ENCODE measurements around the gene PVR. TPM values are rescaled to one million over a fixed set of nuclear protein-coding genes. Genes with fewer than 3 reads are reported as not detected.
"Not testable (repeated sequence)": the region's sequence is repeated elsewhere in the genome, so short reads cannot be mapped to it uniquely, and the experiment has no call there.

The PVR gene, protein sequence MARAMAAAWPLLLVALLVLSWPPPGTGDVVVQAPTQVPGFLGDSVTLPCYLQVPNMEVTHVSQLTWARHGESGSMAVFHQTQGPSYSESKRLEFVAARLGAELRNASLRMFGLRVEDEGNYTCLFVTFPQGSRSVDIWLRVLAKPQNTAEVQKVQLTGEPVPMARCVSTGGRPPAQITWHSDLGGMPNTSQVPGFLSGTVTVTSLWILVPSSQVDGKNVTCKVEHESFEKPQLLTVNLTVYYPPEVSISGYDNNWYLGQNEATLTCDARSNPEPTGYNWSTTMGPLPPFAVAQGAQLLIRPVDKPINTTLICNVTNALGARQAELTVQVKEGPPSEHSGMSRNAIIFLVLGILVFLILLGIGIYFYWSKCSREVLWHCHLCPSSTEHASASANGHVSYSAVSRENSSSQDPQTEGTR
- 49.8 and 50.1 TPM in 2 replicates for total RNA-seq (2014; rRNA removed; shearing (Covaris generic))
- 61.5 and 77.6 TPM in 2 replicates for polyA plus RNA-seq (2014; cell fraction: nucleus; rRNA removed)

DNA sequence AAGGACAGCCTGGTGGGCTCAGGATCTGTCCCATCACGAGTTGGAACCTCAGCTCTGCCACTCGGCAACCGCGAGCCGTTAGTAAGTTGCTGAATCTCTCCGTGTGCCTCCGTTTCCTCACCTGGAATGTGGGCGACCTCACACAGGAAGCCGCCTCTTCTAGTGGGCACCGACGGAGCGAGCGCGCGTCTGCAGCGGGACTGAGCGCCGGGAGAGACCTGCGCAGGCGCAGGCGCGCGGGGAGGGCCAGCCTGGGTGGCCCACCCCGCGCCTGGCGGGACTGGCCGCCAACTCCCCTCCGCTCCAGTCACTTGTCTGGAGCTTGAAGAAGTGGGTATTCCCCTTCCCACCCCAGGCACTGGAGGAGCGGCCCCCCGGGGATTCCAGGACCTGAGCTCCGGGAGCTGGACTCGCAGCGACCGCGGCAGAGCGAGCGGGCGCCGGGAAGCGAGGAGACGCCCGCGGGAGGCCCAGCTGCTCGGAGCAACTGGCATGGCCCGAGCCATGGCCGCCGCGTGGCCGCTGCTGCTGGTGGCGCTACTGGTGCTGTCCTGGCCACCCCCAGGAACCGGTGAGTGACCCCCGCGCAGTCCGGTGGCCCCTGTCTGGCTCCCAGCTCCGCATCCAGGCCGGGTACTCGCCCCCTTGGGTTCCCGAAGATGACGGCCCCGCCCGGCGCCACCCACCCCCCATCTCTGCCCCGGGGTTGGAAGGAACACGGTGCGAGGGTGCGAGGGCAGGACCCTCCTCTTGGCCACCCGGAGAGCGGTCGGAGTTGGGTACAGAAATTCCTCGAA lies at the start of gene PVR:
Gene PVR (plus strand): TSS at position 306 of the 797 bp plus-strand sequence. CDS start 187 bp downstream, at position 493.
- peak; percentile 46 for DNase-seq (ENCODE audit: extremely low read depth, low read depth)

GRCh38 chr19:44596428-44597130 lies 47.1 kb upstream of the PVR start:
- DNase-seq (ENCODE audit: extremely low read depth, low read depth), result no peak

DNA sequence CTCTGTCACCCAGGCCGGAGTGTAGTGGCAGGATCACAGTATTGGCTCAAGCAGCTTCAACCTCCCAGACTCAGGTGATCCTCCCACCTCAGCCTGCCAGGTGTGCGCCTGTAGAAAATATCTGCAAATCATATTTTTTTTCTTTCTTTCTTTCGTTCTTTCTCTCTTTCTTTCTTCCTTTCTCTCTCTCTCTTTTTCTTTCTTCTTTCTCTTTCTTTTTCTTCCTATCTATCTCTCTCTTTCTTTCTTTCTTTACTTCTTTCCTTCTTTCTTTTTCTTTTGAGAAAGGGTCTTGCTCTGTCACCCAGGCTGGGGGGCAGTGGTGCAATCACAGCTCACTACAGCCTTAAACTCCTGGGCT lies 46.6 kb upstream of the PVR start:
- no peak for DNase-seq (ENCODE audit: extremely low read depth, low read depth)

DNA sequence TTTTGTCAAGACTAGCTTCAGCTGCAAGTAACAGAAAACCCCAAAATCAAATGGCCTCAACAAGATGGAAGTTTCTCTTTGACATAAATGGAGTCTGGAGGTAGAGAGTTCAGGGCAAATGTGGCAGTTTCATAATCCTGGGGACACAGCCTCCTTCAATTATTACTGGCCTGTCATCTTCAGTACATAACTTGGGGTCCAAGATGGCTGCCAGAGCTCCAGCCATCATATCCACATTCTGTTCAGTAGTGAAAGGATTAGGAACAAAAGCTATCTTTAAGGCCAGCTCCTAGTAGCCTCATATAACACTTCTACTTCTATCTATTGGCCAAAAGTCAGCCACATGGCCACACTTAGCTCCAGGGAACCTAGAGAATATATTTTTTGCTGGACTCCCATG lies 45.4 kb upstream of the PVR start:
- DNase-seq (ENCODE audit: extremely low read depth, low read depth), result no peak

GRCh38 chr19:44598880-44599279 lies 44.8 kb upstream of the PVR start:
- DNase-seq (ENCODE audit: extremely low read depth, low read depth), result no peak

DNA sequence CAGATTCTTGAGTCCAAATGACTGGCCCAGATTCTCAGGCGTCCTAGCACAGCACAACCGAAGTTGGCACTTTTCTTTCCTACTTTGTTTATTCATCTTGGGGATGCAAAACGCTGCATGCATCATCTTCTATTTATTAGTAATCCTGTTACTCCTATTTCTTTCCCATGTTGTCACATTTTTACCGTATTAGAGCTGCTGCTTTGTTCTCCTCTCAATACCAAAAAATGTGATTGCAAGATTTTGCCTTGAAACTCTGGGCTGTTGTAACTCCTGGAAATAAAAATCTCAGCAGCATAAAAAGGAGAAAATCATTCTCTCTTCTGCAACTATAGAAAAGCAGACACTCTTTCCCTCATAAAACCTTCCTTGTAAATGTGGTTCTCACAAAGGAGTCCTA lies 43.2 kb upstream of the PVR start:
- no peak for DNase-seq (ENCODE audit: extremely low read depth, low read depth)

DNA sequence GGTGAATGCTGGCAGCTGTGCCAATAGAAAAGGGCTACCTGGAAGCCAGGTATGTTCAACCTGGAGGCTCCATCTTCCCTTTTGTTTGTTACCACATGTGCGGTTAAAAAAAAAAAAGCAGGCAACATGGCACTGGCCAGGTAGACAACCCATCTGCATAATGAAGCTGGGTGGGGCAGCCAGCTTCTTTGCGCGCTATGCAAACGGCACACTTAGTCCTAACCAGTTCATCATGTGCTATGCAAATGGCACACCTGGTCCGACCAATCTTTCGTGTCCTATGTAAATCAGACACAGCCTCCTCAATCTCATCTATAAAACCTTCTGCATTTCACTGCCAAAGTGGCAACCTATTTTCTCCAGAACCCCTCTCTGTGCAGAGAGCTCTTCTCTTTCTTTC lies 41.6 kb upstream of the PVR start:
- DNase-seq (ENCODE audit: extremely low read depth, low read depth), result no peak

- no peak for DNase-seq (ENCODE audit: extremely low read depth, low read depth)
Observed at GRCh38 chr19:44603201-44603945, 40.3 kb upstream of the PVR start.

GRCh38 chr19:44604241-44604640 lies 39.5 kb upstream of the PVR start:
- DNase-seq (ENCODE audit: extremely low read depth, low read depth), result no peak

DNA sequence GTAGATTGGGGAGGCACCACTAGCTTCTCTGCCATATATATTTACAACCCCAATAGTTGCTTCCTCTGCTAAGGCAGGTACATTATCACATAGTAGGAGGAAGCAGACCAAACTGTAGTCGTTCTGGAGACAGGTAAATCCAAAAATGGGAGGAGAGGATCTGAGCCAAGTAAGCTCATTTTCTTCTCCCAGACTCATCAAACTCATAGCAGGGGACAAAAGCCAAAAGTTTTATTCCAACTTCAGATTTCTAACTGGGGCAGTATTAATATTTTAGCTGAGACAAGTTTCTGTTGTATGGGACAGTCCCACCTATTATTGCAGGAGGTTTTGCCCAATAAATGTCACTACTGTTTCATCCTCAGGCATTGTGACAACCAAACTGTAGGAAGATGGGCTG lies 38.2 kb upstream of the PVR start:
- DNase-seq (ENCODE audit: extremely low read depth, low read depth), result no peak

GRCh38 chr19:44607049-44607448 lies 36.7 kb upstream of the PVR start:
- no peak for DNase-seq (ENCODE audit: extremely low read depth, low read depth)

GRCh38 chr19:44607917-44608316 lies 35.8 kb upstream of the PVR start:
- no peak for DNase-seq (ENCODE audit: extremely low read depth, low read depth)

DNA sequence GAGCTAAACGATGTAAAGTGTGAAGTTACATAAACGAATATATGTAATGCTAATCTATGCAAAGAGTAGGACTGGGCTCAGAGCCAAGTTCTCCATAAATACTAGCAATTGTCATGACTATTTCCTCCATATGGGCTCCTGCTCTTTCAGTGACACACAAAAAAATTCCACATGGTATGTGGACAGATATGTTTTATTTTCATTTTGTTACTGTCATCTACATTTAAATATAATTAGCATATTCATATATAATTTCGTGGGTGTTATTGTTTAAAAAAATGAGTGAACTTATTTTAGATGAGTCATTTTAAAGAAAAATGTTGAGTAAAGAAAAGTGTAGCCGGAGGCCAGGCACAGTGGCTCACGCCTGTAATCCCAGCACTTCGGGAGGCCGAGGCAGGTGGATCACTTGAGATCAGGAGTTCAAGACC lies 35.3 kb upstream of the PVR start:
- DNase-seq (ENCODE audit: extremely low read depth, low read depth), result no peak

- DNase-seq (ENCODE audit: extremely low read depth, low read depth), result no peak
Observed at GRCh38 chr19:44609219-44609618, 34.5 kb upstream of the PVR start.

DNA sequence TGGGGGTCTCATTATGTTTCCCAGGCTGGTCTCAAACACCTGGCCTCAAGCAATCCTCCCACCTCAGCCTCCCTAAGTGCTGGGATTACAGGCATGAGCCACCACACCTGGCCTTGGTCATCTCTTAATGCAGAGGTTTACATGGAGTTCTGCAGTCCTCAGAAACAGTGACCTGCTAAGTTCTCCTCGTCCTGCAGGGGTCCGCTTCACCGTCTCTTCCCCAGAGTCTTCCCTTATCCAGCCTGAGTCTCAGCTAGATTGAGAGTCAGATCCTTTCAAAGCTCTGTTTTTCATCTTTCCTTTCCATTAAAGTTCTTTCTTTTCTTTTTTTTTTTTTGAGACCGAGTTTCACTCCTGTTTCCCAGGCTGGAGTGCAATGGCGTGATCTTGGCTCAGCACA lies 33.2 kb upstream of the PVR start:
- DNase-seq (ENCODE audit: extremely low read depth, low read depth), result not testable (repeated sequence)

DNA sequence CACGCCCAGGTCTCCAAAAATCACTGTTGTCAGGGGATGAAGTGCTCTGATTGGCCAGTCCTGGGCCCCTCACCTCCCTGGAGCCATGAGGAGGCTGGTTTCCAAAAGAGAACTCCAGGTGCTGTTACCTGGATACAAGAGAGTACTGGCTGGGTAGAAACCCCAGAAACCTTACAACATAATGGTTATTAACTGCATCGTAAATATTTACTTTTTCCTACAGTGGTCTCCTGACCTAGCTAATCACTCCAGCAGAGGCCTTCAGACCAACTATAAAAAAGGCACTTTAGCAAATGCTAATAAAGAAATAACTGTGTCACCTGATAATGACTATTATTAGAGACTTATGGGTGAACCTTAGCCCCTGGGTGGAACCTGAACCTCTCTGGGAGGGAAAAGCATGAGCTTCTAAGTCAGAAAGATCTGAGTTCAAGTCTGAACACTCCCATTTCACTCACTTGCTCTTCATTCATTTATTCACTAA lies 31.9 kb upstream of the PVR start:
- DNase-seq (ENCODE audit: extremely low read depth, low read depth), result no peak

- no peak for DNase-seq (ENCODE audit: extremely low read depth, low read depth)
Observed at GRCh38 chr19:44613295-44614178, 30.2 kb upstream of the PVR start, which contains the start of gene IGSF23. TSS of gene IGSF23 (plus strand) at chr19:44613563. CDS start at chr19:44613646, 83 bp downstream.

DNA sequence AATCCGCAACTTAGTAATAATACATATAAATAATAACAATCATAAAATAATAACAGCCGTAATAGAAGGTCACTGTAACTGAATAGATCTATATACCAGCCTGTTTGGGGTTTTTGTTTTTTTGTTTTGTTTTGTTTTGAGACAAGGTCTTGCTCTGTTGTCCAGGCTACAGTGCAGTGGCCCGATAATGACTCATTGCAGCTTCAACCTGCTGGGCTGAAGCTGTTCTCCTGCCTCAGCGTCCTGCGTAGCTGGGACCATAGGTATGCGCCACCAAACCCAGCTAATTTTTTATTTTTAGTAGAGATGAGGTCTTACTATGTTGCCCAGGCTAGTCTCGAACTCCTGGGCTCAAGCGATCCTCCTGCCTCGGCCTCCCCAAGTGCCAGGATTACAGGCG lies 29.4 kb upstream of the PVR start:
- DNase-seq (ENCODE audit: extremely low read depth, low read depth), result no peak

GRCh38 chr19:44615863-44616247 lies 27.9 kb upstream of the PVR start:
- DNase-seq (ENCODE audit: extremely low read depth, low read depth), result no peak

Data from NCI-H460 (cell line).